Measurements from ENCODE around the gene PTGR3.

Gene PTGR3

DNA sequence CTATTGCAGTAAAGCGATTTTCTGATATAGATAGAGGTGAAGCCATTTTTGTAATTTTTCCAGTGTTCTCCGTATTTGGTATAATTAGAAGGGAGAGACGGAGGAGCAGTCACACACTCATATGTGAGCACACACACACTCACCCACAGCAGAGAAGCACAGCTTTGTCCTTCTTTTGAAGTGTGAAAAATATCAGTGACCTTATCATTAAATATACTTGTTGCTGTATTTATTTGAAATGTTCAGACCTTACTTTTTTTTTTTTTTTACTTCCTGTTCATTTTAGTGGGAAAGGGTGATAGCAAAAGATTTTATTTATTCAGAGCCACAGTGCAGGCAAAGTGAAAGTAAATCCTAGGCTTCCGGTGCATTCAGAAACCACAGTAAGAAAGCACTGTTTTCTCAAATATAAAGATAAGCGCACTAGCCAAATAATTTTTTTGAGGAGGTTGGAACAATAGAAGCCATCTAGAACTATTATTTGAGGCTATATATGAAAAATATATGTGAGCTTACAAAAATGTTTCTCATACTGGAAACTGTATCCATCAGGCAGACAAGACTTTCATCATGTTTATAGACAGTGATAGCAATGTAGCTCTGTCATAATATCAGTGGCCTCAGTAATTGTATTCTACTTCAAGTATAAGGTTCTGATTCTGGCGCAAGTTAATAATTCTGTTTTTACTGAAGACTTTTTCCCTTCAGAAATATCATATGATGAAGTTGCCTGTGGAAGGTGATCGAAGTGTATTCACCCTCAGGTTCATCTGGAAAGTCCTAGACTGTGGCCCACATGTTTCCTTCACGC lies 38.9 kb upstream of the PTGR3 start:
- no peak for DNase-seq (ENCODE audit: extremely low spot score)
- ChIA-PET POLR2A (no interaction called here), CTCF (interaction anchor here (0.9 kb wide), 1 partner anchor 23 kb away, joined by 3 read pairs; no protein-coding TSS in a partner anchor)
- TF ChIP-seq, protein P1, sequence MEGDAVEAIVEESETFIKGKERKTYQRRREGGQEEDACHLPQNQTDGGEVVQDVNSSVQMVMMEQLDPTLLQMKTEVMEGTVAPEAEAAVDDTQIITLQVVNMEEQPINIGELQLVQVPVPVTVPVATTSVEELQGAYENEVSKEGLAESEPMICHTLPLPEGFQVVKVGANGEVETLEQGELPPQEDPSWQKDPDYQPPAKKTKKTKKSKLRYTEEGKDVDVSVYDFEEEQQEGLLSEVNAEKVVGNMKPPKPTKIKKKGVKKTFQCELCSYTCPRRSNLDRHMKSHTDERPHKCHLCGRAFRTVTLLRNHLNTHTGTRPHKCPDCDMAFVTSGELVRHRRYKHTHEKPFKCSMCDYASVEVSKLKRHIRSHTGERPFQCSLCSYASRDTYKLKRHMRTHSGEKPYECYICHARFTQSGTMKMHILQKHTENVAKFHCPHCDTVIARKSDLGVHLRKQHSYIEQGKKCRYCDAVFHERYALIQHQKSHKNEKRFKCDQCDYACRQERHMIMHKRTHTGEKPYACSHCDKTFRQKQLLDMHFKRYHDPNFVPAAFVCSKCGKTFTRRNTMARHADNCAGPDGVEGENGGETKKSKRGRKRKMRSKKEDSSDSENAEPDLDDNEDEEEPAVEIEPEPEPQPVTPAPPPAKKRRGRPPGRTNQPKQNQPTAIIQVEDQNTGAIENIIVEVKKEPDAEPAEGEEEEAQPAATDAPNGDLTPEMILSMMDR (IDR thresholded peaks at IDR 0.05; ENCODE audit: control extremely low read depth, extremely low read depth, low read depth, missing control alignments) = no peak

DNA sequence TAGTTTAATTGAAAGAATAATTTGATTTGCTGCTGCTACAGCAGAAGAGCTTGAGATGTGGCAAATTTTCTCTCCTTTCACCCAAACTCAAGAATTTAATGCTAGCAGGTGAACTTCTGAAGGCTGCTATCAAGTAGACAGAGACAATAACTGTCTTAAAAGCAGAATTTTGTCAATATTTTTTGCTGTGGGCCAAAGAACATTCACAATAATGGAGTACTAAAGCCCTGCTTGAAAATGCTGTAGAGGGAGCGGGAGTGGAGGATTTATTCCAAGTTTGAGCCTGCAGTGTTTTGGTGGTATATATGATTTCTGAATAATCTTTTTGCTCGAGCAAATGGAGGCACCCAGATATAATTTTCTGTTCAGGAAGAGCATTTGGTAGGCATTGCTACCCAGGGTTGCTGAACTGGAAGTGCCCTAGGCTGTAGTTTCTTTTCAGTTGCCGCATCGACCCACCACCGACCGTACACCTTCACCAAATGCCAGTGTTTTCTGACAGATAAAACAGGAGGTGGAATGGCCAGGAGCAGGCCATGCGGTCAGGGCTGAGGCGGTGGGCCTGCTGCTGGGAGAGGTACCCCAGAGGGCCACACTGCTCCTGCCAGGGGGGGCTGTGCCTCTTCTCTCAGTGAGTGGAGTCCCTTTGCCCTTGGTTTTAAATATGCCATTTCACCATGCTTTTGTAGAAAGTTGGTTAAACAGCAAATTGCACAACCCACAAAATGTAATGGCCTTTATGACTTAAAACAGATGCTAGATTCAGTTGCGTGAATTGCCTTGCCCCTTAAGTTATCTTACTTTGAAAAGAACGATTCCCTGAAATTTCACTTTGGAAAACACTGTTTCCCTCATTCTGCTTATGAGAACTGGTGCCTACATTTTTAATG lies 38.0 kb upstream of the PTGR3 start:
- peak; percentile 45 for DNase-seq (ENCODE audit: extremely low spot score)
- ChIA-PET CTCF (interaction anchor here (1.5 kb wide), 1 partner anchor 10 kb away, joined by 3 read pairs; no protein-coding TSS in a partner anchor), POLR2A (no interaction called here)
- TF ChIP-seq, protein P1 (IDR thresholded peaks at IDR 0.05; ENCODE audit: control extremely low read depth, extremely low read depth, low read depth, missing control alignments) = no peak

DNA sequence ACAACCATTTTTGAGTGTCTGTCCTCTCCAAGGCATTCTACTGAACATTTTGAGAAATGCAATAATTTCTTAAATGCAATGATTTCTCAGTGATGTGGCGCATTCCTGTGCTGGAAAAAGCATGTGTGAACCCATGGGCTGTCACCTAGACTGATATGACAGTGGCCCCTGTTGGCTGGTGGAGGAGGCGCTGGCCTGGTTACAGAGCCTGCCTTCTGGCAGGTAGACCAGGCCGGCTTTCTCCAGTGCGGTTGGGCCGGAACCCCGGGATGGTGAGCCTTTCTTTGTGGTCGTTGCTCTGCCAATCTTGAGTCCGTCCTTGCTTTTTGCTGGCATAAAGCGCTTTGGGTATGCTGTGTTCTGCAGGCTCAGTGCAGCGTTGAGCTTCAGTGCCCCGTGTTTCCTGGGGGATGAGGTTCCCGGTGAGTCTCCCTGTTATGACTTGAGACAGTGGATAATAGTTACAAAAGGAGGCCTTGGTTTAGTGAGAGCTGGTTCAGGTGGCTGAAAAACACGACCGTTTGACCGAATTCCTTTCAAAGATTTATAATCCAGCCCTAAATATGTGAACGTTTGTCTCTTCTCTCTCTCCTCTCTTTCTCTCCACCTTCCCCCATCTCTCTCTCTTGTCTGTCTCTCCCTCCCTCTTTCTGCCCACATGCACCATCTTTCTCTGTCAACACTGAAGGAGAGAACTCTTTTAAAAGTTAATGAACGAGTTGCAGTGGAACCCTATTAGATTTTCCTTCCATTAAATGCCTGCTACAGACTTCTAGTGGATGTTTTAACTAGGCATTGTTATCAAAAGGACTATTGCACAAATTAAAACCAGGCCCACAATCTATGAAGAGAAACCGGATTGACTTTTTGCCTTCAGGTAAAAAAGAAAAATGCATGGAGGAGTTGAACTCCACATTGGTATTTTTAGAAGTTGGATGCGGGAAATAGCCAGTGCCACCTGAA lies 35.7 kb upstream of the PTGR3 start:
- CTCF ChIA-PET = interaction anchor here (1.0 to 2.1 kb wide), 4 partner anchors 11 to 20 kb away, joined by 3 to 5 read pairs (median 3); no protein-coding TSS in a partner anchor
- DNase-seq (ENCODE audit: extremely low spot score) = no peak
- TF ChIP-seq, protein P1 (IDR thresholded peaks at IDR 0.05; ENCODE audit: control extremely low read depth, extremely low read depth, low read depth, missing control alignments) = peak; percentile 33
- POLR2A ChIA-PET = no interaction called here

DNA sequence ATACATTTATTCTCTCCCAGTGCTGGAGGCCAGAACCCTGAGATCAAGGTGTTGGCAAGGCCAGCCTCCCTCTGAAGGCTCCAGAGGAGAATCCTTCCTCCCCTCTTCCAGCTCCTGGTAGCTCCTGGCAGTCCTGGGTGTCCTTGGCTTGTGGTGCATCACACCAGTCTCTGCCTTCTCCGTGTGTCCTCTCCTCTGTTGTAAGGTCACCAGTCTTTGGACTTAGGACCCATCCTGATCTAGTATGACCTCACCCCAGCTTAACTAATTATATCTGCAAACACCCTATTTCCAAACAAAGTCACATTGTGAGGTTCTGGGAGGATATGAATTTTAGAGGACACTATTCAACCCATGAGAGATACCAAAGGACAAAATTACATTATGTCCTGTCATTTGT lies 32.8 kb upstream of the PTGR3 start:
- POLR2A ChIA-PET = no interaction called here
- CTCF ChIA-PET = interaction anchor here (0.5 to 0.9 kb wide), 2 partner anchors 16 to 20 kb away, joined by 3 read pairs; no protein-coding TSS in a partner anchor
- DNase-seq (ENCODE audit: extremely low spot score) = no peak
- TF ChIP-seq, protein P1 (IDR thresholded peaks at IDR 0.05; ENCODE audit: control extremely low read depth, extremely low read depth, low read depth, missing control alignments) = no peak

DNA sequence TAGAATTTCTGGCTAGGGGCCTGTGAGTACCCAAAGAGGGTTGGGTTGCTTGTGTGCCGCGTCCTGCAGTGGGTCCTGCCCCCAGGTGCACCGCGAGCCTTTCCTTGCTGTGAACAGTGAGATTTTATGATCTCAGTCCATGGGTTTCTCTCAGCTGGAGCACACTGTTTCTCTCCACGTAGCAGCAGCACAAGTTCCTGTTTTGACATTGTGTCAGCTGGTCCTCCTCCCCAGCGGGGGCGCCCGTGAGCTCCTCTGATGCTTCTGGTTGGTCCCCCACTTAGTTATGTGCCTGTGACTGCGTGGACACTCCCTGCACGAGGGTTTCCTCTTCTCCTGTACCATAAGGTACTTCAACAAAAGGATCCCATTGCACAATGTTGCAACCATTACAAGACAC lies 31.5 kb upstream of the PTGR3 start:
- ChIA-PET CTCF (interaction anchor here (1.3 kb wide), 1 partner anchor 10 kb away, joined by 4 read pairs; no protein-coding TSS in a partner anchor), POLR2A (no interaction called here)
- TF ChIP-seq, protein P1 (IDR thresholded peaks at IDR 0.05; ENCODE audit: control extremely low read depth, extremely low read depth, low read depth, missing control alignments) = no peak
- no peak for DNase-seq (ENCODE audit: extremely low spot score)

All from GM10248 (cell line).